ENCODE measurements around the gene KCNK16.

KCNK16 gene

DNA sequence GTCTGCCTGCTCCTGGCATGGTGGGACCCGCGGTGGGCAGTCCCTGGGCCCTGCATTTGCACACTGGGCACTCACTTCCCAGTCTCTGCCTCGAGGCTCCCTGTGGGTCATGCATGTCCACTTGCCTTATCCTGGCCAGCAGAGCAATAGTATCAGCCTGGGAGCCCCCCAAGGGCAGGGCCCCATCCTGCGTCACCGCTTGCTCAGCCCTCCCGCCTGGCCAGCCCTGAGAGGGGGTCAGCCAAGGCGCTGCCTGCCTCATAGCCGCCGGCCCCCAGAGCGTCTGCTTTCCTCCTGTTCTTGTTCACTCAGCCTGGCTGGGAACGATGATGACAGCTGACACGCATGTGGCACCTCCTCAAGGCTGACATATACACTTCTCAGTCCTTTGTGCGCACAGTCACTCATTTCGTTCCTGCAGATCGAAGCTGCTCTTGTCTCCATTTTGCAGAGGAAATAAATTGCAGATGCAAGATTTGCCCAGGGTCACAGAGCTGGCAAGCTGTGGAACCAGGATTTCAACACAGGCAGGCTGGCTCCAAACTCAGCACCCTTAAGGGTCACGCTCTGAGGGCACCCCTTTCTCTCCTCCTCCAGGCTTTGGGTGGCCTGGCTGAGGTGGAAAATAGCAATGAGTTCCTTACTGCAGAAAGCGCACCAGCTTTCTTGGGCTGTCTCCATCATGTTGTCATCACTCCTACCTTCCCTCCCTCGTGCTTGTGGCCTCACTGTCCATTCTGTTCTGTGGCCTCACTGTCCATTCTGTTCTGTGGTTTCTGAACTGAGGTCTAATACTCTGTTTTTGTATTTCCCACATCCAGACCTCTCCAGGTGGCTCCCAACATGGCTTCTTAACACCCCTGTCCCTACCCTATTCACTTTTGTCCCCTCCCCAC lies 25.5 kb downstream of the KCNK16 start:
- no peak for DNase-seq (ENCODE audit: low read depth, low spot score)
- no peak overlapping the region for H3K4me3 ChIP-seq (ENCODE audit: low read depth, low read length)
- CTCF ChIA-PET: interaction anchor here (1.0 to 1.3 kb wide), 2 partner anchors 8 to 13 kb away, joined by 3 to 4 read pairs; no protein-coding TSS in a partner anchor
- TF ChIP-seq, protein P1, sequence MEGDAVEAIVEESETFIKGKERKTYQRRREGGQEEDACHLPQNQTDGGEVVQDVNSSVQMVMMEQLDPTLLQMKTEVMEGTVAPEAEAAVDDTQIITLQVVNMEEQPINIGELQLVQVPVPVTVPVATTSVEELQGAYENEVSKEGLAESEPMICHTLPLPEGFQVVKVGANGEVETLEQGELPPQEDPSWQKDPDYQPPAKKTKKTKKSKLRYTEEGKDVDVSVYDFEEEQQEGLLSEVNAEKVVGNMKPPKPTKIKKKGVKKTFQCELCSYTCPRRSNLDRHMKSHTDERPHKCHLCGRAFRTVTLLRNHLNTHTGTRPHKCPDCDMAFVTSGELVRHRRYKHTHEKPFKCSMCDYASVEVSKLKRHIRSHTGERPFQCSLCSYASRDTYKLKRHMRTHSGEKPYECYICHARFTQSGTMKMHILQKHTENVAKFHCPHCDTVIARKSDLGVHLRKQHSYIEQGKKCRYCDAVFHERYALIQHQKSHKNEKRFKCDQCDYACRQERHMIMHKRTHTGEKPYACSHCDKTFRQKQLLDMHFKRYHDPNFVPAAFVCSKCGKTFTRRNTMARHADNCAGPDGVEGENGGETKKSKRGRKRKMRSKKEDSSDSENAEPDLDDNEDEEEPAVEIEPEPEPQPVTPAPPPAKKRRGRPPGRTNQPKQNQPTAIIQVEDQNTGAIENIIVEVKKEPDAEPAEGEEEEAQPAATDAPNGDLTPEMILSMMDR (IDR thresholded peaks at IDR 0.05; ENCODE audit: insufficient read depth, low read length, missing control alignments): no peak
- POLR2A ChIA-PET: no interaction called here

DNA sequence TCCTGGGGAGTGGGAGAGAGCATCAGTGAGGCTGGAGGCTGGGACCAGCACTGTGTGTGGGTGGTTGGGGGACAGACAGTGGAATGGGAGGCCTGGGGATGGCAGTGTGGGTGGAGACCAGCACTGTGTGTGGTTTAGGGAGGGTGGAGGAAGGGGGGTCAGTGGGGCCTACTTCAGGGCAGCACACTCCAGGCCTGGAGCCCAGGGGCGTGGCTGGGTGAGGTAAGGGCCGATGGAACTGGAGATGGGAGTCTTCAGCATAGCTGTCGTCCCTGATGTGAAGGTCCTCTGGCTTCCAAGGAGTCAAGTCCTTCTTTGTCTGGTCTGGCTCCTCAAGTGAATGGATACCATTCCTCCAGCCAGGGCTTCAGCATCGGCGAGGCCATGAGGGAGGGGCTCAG lies 26.9 kb downstream of the KCNK16 start:
- ChIA-PET POLR2A (no interaction called here), CTCF (no interaction called here)
- no peak overlapping the region for H3K4me3 ChIP-seq (ENCODE audit: low read depth, low read length)
- TF ChIP-seq, protein P1 (IDR thresholded peaks at IDR 0.05; ENCODE audit: insufficient read depth, low read length, missing control alignments): no peak
- DNase-seq (ENCODE audit: low read depth, low spot score): no peak

DNA sequence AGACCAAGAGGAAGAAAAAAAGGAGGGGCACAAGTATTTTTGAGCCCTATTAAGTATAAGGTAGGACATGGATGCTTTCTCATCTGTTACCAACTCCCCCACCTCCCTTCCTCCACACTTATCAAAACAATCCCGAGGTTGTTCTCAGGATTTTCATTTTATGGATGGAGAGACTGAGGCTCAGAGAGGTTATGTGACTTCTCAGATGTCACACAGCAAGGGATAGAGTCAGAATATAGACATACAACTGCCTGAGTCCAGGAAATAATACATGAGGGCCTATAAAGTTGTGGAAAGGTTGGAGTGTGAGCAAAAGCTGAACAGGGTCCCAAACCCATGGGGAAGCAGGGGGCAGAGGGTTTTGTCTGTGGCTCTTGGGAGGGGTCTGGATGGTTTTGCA lies 27.6 kb downstream of the KCNK16 start:
- TF ChIP-seq, protein P1 (IDR thresholded peaks at IDR 0.05; ENCODE audit: insufficient read depth, low read length, missing control alignments): no peak
- POLR2A ChIA-PET: no interaction called here
- no peak for DNase-seq (ENCODE audit: low read depth, low spot score)
- H3K4me3 ChIP-seq (ENCODE audit: low read depth, low read length): no peak overlapping the region
- CTCF ChIA-PET: no interaction called here

DNA sequence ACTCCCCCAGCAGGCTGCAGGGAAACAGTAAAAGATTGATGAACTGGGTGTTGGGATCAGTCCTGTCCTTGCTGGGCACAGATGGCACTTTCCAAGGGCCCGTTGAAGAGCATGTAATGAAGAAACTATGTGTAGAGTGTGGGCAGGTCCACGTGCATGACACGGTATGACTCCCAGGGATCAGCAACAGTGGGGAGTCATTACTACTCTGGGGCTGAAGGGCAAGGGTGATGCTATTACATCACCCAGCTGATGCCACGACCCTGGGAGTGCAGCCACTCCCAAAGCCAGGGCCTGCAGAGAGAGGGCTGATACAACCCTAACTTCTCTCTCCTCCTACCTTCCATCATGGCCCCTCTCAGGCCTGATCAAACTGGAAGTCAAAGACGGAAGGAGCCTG lies 28.4 kb downstream of the KCNK16 start:
- H3K4me3 ChIP-seq (ENCODE audit: low read depth, low read length): no peak overlapping the region
- ChIA-PET POLR2A (no interaction called here), CTCF (no interaction called here)
- TF ChIP-seq, protein P1 (IDR thresholded peaks at IDR 0.05; ENCODE audit: insufficient read depth, low read length, missing control alignments): no peak
- no peak for DNase-seq (ENCODE audit: low read depth, low spot score)

DNA sequence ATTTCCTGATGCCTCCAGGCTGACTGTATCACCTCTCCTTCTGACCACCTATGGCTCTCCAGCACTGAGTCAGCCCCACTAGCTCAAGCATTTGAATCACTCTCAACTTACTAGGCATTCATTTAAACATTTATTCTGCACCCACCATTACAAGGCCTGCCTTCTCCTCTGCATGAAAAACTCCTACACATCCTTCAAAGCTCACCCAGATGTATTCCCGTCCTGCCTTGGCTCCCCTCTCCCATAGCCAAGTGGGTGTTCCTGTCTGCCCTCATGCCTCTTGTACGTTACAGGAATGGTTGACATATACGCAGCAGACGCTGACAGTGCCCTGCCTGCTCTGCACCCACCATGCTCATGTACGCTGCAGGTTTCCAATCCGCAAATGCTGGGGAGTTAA lies 29.9 kb downstream of the KCNK16 start:
- POLR2A ChIA-PET: no interaction called here
- TF ChIP-seq, protein P1 (IDR thresholded peaks at IDR 0.05; ENCODE audit: insufficient read depth, low read length, missing control alignments): no peak
- DNase-seq (ENCODE audit: low read depth, low spot score): no peak
- H3K4me3 ChIP-seq (ENCODE audit: low read depth, low read length): no peak overlapping the region
- CTCF ChIA-PET: interaction anchor here (1.6 kb wide), 1 partner anchor 10 kb away, joined by 6 read pairs; no protein-coding TSS in a partner anchor

DNA sequence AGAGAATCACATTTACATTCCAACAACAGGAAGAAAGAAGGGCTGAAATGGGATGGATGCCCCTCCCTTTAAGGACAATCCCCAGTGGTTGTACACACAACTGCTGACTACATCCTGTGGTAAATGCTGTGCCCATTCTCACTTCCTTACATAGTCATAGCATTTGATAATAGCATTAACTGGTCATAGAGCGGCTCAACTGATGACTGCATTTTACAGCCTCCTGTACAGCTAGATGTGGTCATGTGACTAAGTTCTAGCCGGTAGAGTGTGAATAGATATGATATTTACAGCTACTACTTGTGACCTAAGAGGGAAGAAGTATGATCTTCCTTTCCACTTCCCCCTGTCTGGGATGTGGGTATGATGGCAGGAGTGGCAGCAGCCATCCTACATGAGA lies 33.0 kb downstream of the KCNK16 start:
- no peak overlapping the region for H3K4me3 ChIP-seq (ENCODE audit: low read depth, low read length)
- ChIA-PET CTCF (no interaction called here), POLR2A (no interaction called here)
- DNase-seq (ENCODE audit: low read depth, low spot score): no peak
- TF ChIP-seq, protein P1 (IDR thresholded peaks at IDR 0.05; ENCODE audit: insufficient read depth, low read length, missing control alignments): no peak

All from AG04449 (cell line).